Gastrocnemius medialis (tissue), 4 donors: ENCODE measurements around the gene OSGEPL1. TPM values are rescaled to one million over a fixed set of nuclear protein-coding genes. Genes with fewer than 3 reads are reported as not detected.
"Not testable (repeated sequence)": the region's sequence is repeated elsewhere in the genome, so short reads cannot be mapped to it uniquely, and the experiment has no call there.

Source experiments
- ATAC-seq, 2 donors: fragments of 150-250 bp; one replicate each; pipeline ENCODE4 v1.9.1; 2016
- DNase-seq, 2 donors: peaks; one replicate each; pipeline ENCODE4 v3.0.0-alpha.2; 2019
- H3K27ac ChIP-seq, 4 donors: fragments of 200-600 bp; sonication (generic); 1 replicate in 1 of 4; 2 replicates in 3 of 4; pipeline ENCODE4 v1.5.1; 2016 to 2018; ENCODE audit warnings: mild to moderate bottlenecking in 2 of 4, moderate library complexity in 1 of 4
- H3K27me3 ChIP-seq, 3 donors: fragments of 200-600 bp; sonication (generic) in 2 of 3; 1 replicate in 1 of 3; 2 replicates in 2 of 3; pipeline versions ENCODE4 v1.5.1 to v1.6.0; 2016 to 2019; ENCODE audit warnings: mild to moderate bottlenecking in 1 of 3, moderate library complexity in 1 of 3
- H3K36me3 ChIP-seq, 2 donors: fragments of 200-600 bp; sonication (generic) in 1 of 2; one replicate each; pipeline ENCODE4 v1.5.1; 2017 to 2018
- H3K4me1 ChIP-seq, 2 donors: fragments of 200-600 bp; sonication (generic) in 1 of 2; one replicate each; pipeline ENCODE4 v1.5.1; 2016 to 2017; ENCODE audit warnings: mild to moderate bottlenecking in 2 of 2
- H3K4me3 ChIP-seq, 4 donors: fragments of 200-600 bp; sonication (generic) in 3 of 4; 1 replicate in 1 of 4; 2 replicates in 3 of 4; pipeline ENCODE4 v1.5.1; 2016 to 2019; ENCODE audit warnings: mild to moderate bottlenecking in 2 of 4
- H3K9me3 ChIP-seq, 3 donors: fragments of 200-600 bp; sonication (generic) in 2 of 3; 1 replicate in 1 of 3; 2 replicates in 2 of 3; pipeline ENCODE4 v1.5.1; 2016 to 2019
- CTCF ChIP-seq, 5 experiments: fragments of 450-650 bp in 3 of 5; fragments of 200-600 bp in 2 of 5; sonication (generic) in 2 of 5; IDR thresholded peaks in 4 of 5; conservative IDR thresholded peaks in 1 of 5; 1 replicate in 4 of 5; 2 replicates in 1 of 5; pipeline ENCODE4 v1.5.1; 2016 to 2019; ENCODE audit warnings: antibody characterized with exemption in 5 of 5, mild to moderate bottlenecking in 3 of 5, moderate library complexity in 3 of 5
- POLR2A ChIP-seq, 2 donors: fragments of 450-650 bp; IDR thresholded peaks; one replicate each; pipeline ENCODE4 v1.6.1; 2017; ENCODE audit warnings: antibody characterized with exemption in 2 of 2, mild to moderate bottlenecking in 2 of 2, moderate library complexity in 2 of 2
- in situ Hi-C, 4 donors: fragments of 200-750 bp; cut with MboI; loops; one replicate each; pipeline versions ENCODE4 v1.15.0 to v1.8.0; 2017; ENCODE audit warnings: low sequenced_read_pairs in 4 of 4
- intact Hi-C: fragments of 100-400 bp; cut with DNase I; formaldehyde crosslinking; loops from one replicate; pipeline ENCODE4 v1.15.1; 2023; ENCODE audit warnings: low total_unique reads
- total RNA-seq, 4 donors: library from RNA; depleted of rRNA; stranded (reverse); fragments of >200 nt; gene quantifications; one replicate each; pipeline versions ENCODE4 v1.1.0 to v1.2.3, GENCODE V29; 2016

The OSGEPL1 gene
- total RNA-seq, 4 donors from 2014 or later, result 2.1 to 15.6 (median 6.5) TPM

- no peak overlapping the region for H3K27ac ChIP-seq
- no peaks in the 10 kb centered on the region for H3K9me3 ChIP-seq
- H3K4me3 ChIP-seq, result no peak overlapping the region
- no peaks in the 10 kb centered on the region for H3K36me3 ChIP-seq
- DNase-seq, result no peak
- in situ Hi-C loops, result no loop called here
- H3K27me3 ChIP-seq, result no peaks in the 10 kb centered on the region
- TF ChIP-seq CTCF (IDR thresholded peaks at IDR 0.05 in 4 of 5, conservative IDR thresholded peaks at IDR 0.05 in 1 of 5) (no peak), POLR2A (IDR thresholded peaks at IDR 0.05) (no peak)
- no peaks in the 10 kb centered on the region for H3K4me1 ChIP-seq
- intact Hi-C loops, result no loop called here
- no peak for ATAC-seq
Measured at GRCh38 chr2:189726271-189726670, 36.3 kb downstream of the OSGEPL1 start.

GRCh38 chr2:189723192-189723591 is 39.4 kb downstream of the OSGEPL1 start:
- DNase-seq (no peak), ATAC-seq (no peak)
- Histone ChIP-seq H3K27me3 (no peaks in the 10 kb centered on the region), H3K9me3 (no peaks in the 10 kb centered on the region), H3K4me1 (no peaks in the 10 kb centered on the region), H3K27ac (no peak overlapping the region), H3K36me3 (no peaks in the 10 kb centered on the region), H3K4me3 (no peak overlapping the region)
- intact Hi-C loops, result no loop called here
- in situ Hi-C loops, result no loop called here
- no peak for TF ChIP-seq POLR2A (IDR thresholded peaks at IDR 0.05)
- TF ChIP-seq CTCF (IDR thresholded peaks at IDR 0.05 in 4 of 5, conservative IDR thresholded peaks at IDR 0.05 in 1 of 5), result no peak

GRCh38 chr2:189719571-189719970 is 43.0 kb downstream of the OSGEPL1 start:
- Histone ChIP-seq H3K4me3 (no peak overlapping the region), H3K27ac (no peak overlapping the region), H3K27me3 (no peaks in the 10 kb centered on the region), H3K36me3 (no peaks in the 10 kb centered on the region), H3K4me1 (no peaks in the 10 kb centered on the region), H3K9me3 (no peaks in the 10 kb centered on the region)
- no peak for DNase-seq
- in situ Hi-C loops (no loop called here), intact Hi-C loops (no loop called here)
- TF ChIP-seq POLR2A (IDR thresholded peaks at IDR 0.05), result no peak
- no peak for TF ChIP-seq CTCF (IDR thresholded peaks at IDR 0.05 in 4 of 5, conservative IDR thresholded peaks at IDR 0.05 in 1 of 5)
- ATAC-seq, result no peak

GRCh38 chr2:189717593-189717992 is 45.0 kb downstream of the OSGEPL1 start:
- H3K4me1 ChIP-seq, H3K27me3 ChIP-seq, DNase-seq, ATAC-seq, H3K27ac ChIP-seq, H3K9me3 ChIP-seq, in situ Hi-C loops, H3K36me3 ChIP-seq, intact Hi-C loops, H3K4me3 ChIP-seq: not testable (repeated sequence)

GRCh38 chr2:189709501-189710221 is 52.9 kb downstream of the OSGEPL1 start:
- Histone ChIP-seq H3K36me3 (peaks cover 0 to 13% of the 10 kb centered on the region in 2 donors), H3K4me3 (no peak overlapping the region), H3K4me1 (no peaks in the 10 kb centered on the region), H3K27me3 (no peaks in the 10 kb centered on the region), H3K9me3 (no peaks in the 10 kb centered on the region), H3K27ac (no peak overlapping the region)
- no peak for ATAC-seq
- intact Hi-C loops, result no loop called here
- TF ChIP-seq CTCF (IDR thresholded peaks at IDR 0.05 in 4 of 5, conservative IDR thresholded peaks at IDR 0.05 in 1 of 5), result no peak
- TF ChIP-seq POLR2A (IDR thresholded peaks at IDR 0.05), result no peak
- DNase-seq, result no peak
- in situ Hi-C loops, result no loop called here
